Neural progenitor cell (in vitro differentiated cells): ENCODE measurements around the gene PCDHGA5.
A peak's percentile ranks its signal among the peaks of the same experiment; 100 is the strongest.

Experiments
- EZH2 ChIP-seq: fragments of 200-600 bp; sonication (generic); IDR thresholded peaks from 2 replicates; pipeline ENCODE4 v1.6.1; 2017; ENCODE audit warnings: antibody characterized with exemption, mild to moderate bottlenecking, moderate library complexity
- TF ChIP-seq, protein P1 (sequence below): fragments of 200-600 bp; sonication (generic); IDR thresholded peaks from 2 replicates; pipeline ENCODE4 v1.5.1; 2017; ENCODE audit warnings: antibody characterized with exemption, mild to moderate bottlenecking

- TF ChIP-seq, protein P1, sequence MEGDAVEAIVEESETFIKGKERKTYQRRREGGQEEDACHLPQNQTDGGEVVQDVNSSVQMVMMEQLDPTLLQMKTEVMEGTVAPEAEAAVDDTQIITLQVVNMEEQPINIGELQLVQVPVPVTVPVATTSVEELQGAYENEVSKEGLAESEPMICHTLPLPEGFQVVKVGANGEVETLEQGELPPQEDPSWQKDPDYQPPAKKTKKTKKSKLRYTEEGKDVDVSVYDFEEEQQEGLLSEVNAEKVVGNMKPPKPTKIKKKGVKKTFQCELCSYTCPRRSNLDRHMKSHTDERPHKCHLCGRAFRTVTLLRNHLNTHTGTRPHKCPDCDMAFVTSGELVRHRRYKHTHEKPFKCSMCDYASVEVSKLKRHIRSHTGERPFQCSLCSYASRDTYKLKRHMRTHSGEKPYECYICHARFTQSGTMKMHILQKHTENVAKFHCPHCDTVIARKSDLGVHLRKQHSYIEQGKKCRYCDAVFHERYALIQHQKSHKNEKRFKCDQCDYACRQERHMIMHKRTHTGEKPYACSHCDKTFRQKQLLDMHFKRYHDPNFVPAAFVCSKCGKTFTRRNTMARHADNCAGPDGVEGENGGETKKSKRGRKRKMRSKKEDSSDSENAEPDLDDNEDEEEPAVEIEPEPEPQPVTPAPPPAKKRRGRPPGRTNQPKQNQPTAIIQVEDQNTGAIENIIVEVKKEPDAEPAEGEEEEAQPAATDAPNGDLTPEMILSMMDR, result peak; percentile 61
- no peak for TF ChIP-seq EZH2
Measured at GRCh38 chr5:141326088-141326854, 37.7 kb upstream of the PCDHGA5 start.
